Measurements from ENCODE around the gene BLM. TPM values are rescaled to one million over a fixed set of nuclear protein-coding genes. Genes with fewer than 3 reads are reported as not detected.

BLM gene
- total RNA-seq, 1 donor from 2014 or later = 64.3 TPM

- peak overlapping the region; percentile 71 for H3K4me3 Mint-ChIP-seq
- peaks cover 56% of the 10 kb centered on the region for H3K4me1 Mint-ChIP-seq (ENCODE audit: low read depth)
- no peak overlapping the region for H3K27ac Mint-ChIP-seq
- no peaks in the 10 kb centered on the region for H3K27me3 Mint-ChIP-seq (ENCODE audit: insufficient read depth)
- no peaks in the 10 kb centered on the region for H3K9me3 Mint-ChIP-seq
- intact Hi-C loops (cut with micrococcal nuclease) = loop anchor here (5.0 kb wide), 1 partner anchor 34 kb away; the partner anchor contains the start of gene BLM
- DNase-seq (ENCODE audit: low spot score) = no peak
- peaks cover 62% of the 10 kb centered on the region for H3K36me3 Mint-ChIP-seq (ENCODE audit: low read depth)
These were observed 34.2 kb downstream of the BLM start for GRCh38 chr15:90751300-90751825.

GRCh38 chr15:90756916-90757315, 39.8 kb downstream of the BLM start:
- Mint-ChIP-seq H3K27me3 (ENCODE audit: insufficient read depth) (no peaks in the 10 kb centered on the region), H3K4me1 (ENCODE audit: low read depth) (peaks cover 57% of the 10 kb centered on the region), H3K36me3 (ENCODE audit: low read depth) (peaks cover 58% of the 10 kb centered on the region), H3K27ac (peak overlapping the region; percentile 45), H3K9me3 (no peaks in the 10 kb centered on the region), H3K4me3 (no peak overlapping the region)
- DNase-seq (ENCODE audit: low spot score) = no peak
- intact Hi-C loops (cut with micrococcal nuclease) = loop anchor here (5.0 kb wide), 1 partner anchor 35 kb away; no protein-coding TSS in a partner anchor

GRCh38 chr15:90757461-90757860, 40.3 kb downstream of the BLM start:
- peak overlapping the region; percentile 45 for H3K27ac Mint-ChIP-seq
- H3K9me3 Mint-ChIP-seq = no peaks in the 10 kb centered on the region
- H3K4me1 Mint-ChIP-seq (ENCODE audit: low read depth) = peaks cover 61% of the 10 kb centered on the region
- no peak for DNase-seq (ENCODE audit: low spot score)
- peaks cover 62% of the 10 kb centered on the region for H3K36me3 Mint-ChIP-seq (ENCODE audit: low read depth)
- no peak overlapping the region for H3K4me3 Mint-ChIP-seq
- no peaks in the 10 kb centered on the region for H3K27me3 Mint-ChIP-seq (ENCODE audit: insufficient read depth)
- intact Hi-C loops (cut with micrococcal nuclease) = loop anchor here (5.0 kb wide), 1 partner anchor 35 kb away; no protein-coding TSS in a partner anchor

GRCh38 chr15:90760661-90761232, 43.6 kb downstream of the BLM start:
- no peak for DNase-seq (ENCODE audit: low spot score)
- Mint-ChIP-seq H3K9me3 (no peaks in the 10 kb centered on the region), H3K27me3 (ENCODE audit: insufficient read depth) (no peaks in the 10 kb centered on the region), H3K4me1 (ENCODE audit: low read depth) (peaks cover 39% of the 10 kb centered on the region), H3K36me3 (ENCODE audit: low read depth) (peaks cover 55% of the 10 kb centered on the region), H3K4me3 (no peak overlapping the region), H3K27ac (no peak overlapping the region)
- intact Hi-C loops (cut with micrococcal nuclease) = loop anchor here (5.0 kb wide), 1 partner anchor 38 kb away; no protein-coding TSS in a partner anchor

- Mint-ChIP-seq H3K9me3 (no peaks in the 10 kb centered on the region), H3K4me1 (ENCODE audit: low read depth) (peaks cover 35% of the 10 kb centered on the region), H3K27me3 (ENCODE audit: insufficient read depth) (no peaks in the 10 kb centered on the region), H3K27ac (peak overlapping the region; percentile 44), H3K36me3 (ENCODE audit: low read depth) (peaks cover 51% of the 10 kb centered on the region), H3K4me3 (no peak overlapping the region)
- intact Hi-C loops (cut with micrococcal nuclease) = loop anchor here (5.0 kb wide), 1 partner anchor 39 kb away; no protein-coding TSS in a partner anchor
- DNase-seq (ENCODE audit: low spot score) = no peak
These were observed 44.5 kb downstream of the BLM start for GRCh38 chr15:90761629-90762028.

- H3K9me3 Mint-ChIP-seq = no peaks in the 10 kb centered on the region
- H3K27me3 Mint-ChIP-seq (ENCODE audit: insufficient read depth) = no peaks in the 10 kb centered on the region
- no peak overlapping the region for H3K4me3 Mint-ChIP-seq
- intact Hi-C loops (cut with micrococcal nuclease) = loop anchor here (5.0 kb wide), 1 partner anchor 40 kb away; no protein-coding TSS in a partner anchor
- H3K4me1 Mint-ChIP-seq (ENCODE audit: low read depth) = peaks cover 31% of the 10 kb centered on the region
- H3K27ac Mint-ChIP-seq = peak overlapping the region; percentile 44
- DNase-seq (ENCODE audit: low spot score) = no peak
- H3K36me3 Mint-ChIP-seq (ENCODE audit: low read depth) = peaks cover 51% of the 10 kb centered on the region
These were observed 45.0 kb downstream of the BLM start for GRCh38 chr15:90762109-90762508.

GRCh38 chr15:90763366-90764099, 46.4 kb downstream of the BLM start:
- Mint-ChIP-seq H3K36me3 (ENCODE audit: low read depth) (peaks cover 52% of the 10 kb centered on the region), H3K27ac (no peak overlapping the region), H3K4me1 (ENCODE audit: low read depth) (peaks cover 28% of the 10 kb centered on the region), H3K9me3 (no peaks in the 10 kb centered on the region), H3K4me3 (no peak overlapping the region), H3K27me3 (ENCODE audit: insufficient read depth) (no peaks in the 10 kb centered on the region)
- intact Hi-C loops (cut with micrococcal nuclease) = loop anchor here (5.0 kb wide), 1 partner anchor 41 kb away; no protein-coding TSS in a partner anchor
- DNase-seq (ENCODE audit: low spot score) = no peak

- H3K36me3 Mint-ChIP-seq (ENCODE audit: low read depth) = peaks cover 52% of the 10 kb centered on the region
- H3K9me3 Mint-ChIP-seq = no peaks in the 10 kb centered on the region
- H3K27ac Mint-ChIP-seq = peak overlapping the region; percentile 43
- intact Hi-C loops (cut with micrococcal nuclease) = no loop called here
- H3K4me3 Mint-ChIP-seq = no peak overlapping the region
- no peaks in the 10 kb centered on the region for H3K27me3 Mint-ChIP-seq (ENCODE audit: insufficient read depth)
- H3K4me1 Mint-ChIP-seq (ENCODE audit: low read depth) = peaks cover 23% of the 10 kb centered on the region
- DNase-seq (ENCODE audit: low spot score) = no peak
These were observed 48.4 kb downstream of the BLM start for GRCh38 chr15:90765531-90765930.

- Mint-ChIP-seq H3K36me3 (ENCODE audit: low read depth) (peaks cover 52% of the 10 kb centered on the region), H3K9me3 (no peaks in the 10 kb centered on the region), H3K4me1 (ENCODE audit: low read depth) (peaks cover 19% of the 10 kb centered on the region), H3K4me3 (no peak overlapping the region), H3K27ac (no peak overlapping the region), H3K27me3 (ENCODE audit: insufficient read depth) (no peaks in the 10 kb centered on the region)
- intact Hi-C loops (cut with micrococcal nuclease) = no loop called here
- DNase-seq (ENCODE audit: low spot score) = no peak
These were observed 48.8 kb downstream of the BLM start for GRCh38 chr15:90765966-90766365.

- peaks cover 40% of the 10 kb centered on the region for H3K36me3 Mint-ChIP-seq (ENCODE audit: low read depth)
These were observed 52.2 kb downstream of the BLM start for GRCh38 chr15:90769375-90769774.

GRCh38 chr15:90773485-90773884, 56.3 kb downstream of the BLM start:
- intact Hi-C loops (cut with micrococcal nuclease) = no loop called here

More at GRCh38 chr15:90769375-90769774, 52.2 kb downstream of the BLM start:
- Mint-ChIP-seq H3K4me1 (ENCODE audit: low read depth) (peaks cover 17% of the 10 kb centered on the region), H3K27me3 (ENCODE audit: insufficient read depth) (no peaks in the 10 kb centered on the region), H3K27ac (no peak overlapping the region), H3K4me3 (no peak overlapping the region), H3K9me3 (no peaks in the 10 kb centered on the region)
- no peak for DNase-seq (ENCODE audit: low spot score)
- intact Hi-C loops (cut with micrococcal nuclease) = no loop called here

GRCh38 chr15:90774731-90775514, 57.8 kb downstream of the BLM start:
- Mint-ChIP-seq H3K27me3 (ENCODE audit: insufficient read depth) (no peaks in the 10 kb centered on the region), H3K4me1 (ENCODE audit: low read depth) (peaks cover 24% of the 10 kb centered on the region), H3K27ac (peak overlapping the region; percentile 54), H3K36me3 (ENCODE audit: low read depth) (peaks cover 42% of the 10 kb centered on the region), H3K4me3 (no peak overlapping the region), H3K9me3 (peaks cover 3% of the 10 kb centered on the region)
- no peak for DNase-seq (ENCODE audit: low spot score)
- intact Hi-C loops (cut with micrococcal nuclease) = no loop called here

More at GRCh38 chr15:90773485-90773884, 56.3 kb downstream of the BLM start:
- H3K4me1 Mint-ChIP-seq (ENCODE audit: low read depth) = peaks cover 19% of the 10 kb centered on the region
- no peak for DNase-seq (ENCODE audit: low spot score)
- H3K4me3 Mint-ChIP-seq = no peak overlapping the region
- peaks cover 41% of the 10 kb centered on the region for H3K36me3 Mint-ChIP-seq (ENCODE audit: low read depth)
- H3K27me3 Mint-ChIP-seq (ENCODE audit: insufficient read depth) = no peaks in the 10 kb centered on the region
- no peak overlapping the region for H3K27ac Mint-ChIP-seq
- H3K9me3 Mint-ChIP-seq = no peaks in the 10 kb centered on the region

All from activated T-helper 1 cell treated with anti-CD3 and anti-CD28 coated beads, Interleukin-12 subunit alpha, Interleukin-12 subunit beta, Interleukin-2, Interleukin-4 antibody, amounts not matched to agents 30 ng/mL and 10 ng/mL and 1 ng/mL, durations not matched to agents 14 hours and 24 hours and 36 hours (primary cell).